Mesodermal cell (in vitro differentiated cells): ENCODE results near the gene CELF4.

Experiments
- H3K27ac ChIP-seq: 2 replicates; pipeline ENCODE4 v1.7.0; 2013; ENCODE audit warnings: mild to moderate bottlenecking, low read depth, low read length, moderate library complexity; ENCODE audit not compliant: severe bottlenecking
- H3K36me3 ChIP-seq: 2 replicates; pipeline ENCODE4 v1.7.1; 2013; ENCODE audit warnings: mild to moderate bottlenecking, low read length, moderate library complexity; ENCODE audit not compliant: control insufficient read depth, insufficient read depth
- H3K4me1 ChIP-seq: one replicate; pipeline ENCODE4 v1.7.1; 2013; ENCODE audit warnings: mild to moderate bottlenecking, low read length; ENCODE audit not compliant: insufficient read depth, control insufficient read depth, poor library complexity, severe bottlenecking
- H3K4me3 ChIP-seq: 2 replicates; pipeline ENCODE4 v1.7.0; 2013; ENCODE audit warnings: low read length, control low read depth, mild to moderate bottlenecking; ENCODE audit not compliant: insufficient read depth, poor library complexity, severe bottlenecking; ENCODE audit errors: extremely low read depth
- H3K9me3 ChIP-seq: 2 replicates; pipeline ENCODE4 v1.7.1; 2013; ENCODE audit warnings: mild to moderate bottlenecking, low read length, moderate library complexity; ENCODE audit not compliant: control insufficient read depth
- WGBS, 2 experiments: methylation state at CpG; one replicate each; pipeline ENCODE4 v1.1.5; 2013; ENCODE audit warnings: missing lambda C conversion rate in 2 of 2; ENCODE audit not compliant: insufficient coverage in 2 of 2; 5-methylcytosine and 5-hydroxymethylcytosine counted together

Gene CELF4

GRCh38 chr18:37260367-37261093 is 305.1 kb downstream of the CELF4 start:
- Histone ChIP-seq H3K4me1 (no peaks in the 10 kb centered on the region), H3K4me3 (no peak overlapping the region), H3K27ac (no peak overlapping the region), H3K9me3 (no peaks in the 10 kb centered on the region), H3K36me3 (no peaks in the 10 kb centered on the region)
- WGBS, 2 experiments: 86 to 91% methylated on average over 9 to 10 of the region's 10 CpGs

DNA sequence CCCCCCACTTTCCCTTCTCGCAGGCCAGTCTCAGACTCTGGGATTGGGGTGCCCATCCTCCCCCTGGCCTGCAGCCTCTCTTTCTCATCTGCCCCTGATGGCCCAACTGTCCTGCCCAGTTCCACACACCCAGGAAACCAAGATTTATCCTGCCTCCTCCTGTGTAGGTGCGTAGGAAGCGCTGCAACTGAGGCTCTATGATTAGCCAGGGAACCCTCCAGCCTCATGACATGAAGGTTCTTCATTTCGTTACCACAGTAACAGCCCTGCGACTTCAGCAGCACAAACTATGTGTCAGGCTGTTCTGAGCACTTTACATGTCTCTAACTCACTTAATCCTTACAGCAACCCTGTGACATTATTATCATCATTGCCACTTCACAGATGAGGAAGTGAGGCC is 305.9 kb downstream of the CELF4 start:
- no peak overlapping the region for H3K27ac ChIP-seq
- H3K9me3 ChIP-seq: no peaks in the 10 kb centered on the region
- H3K4me3 ChIP-seq: no peak overlapping the region
- H3K36me3 ChIP-seq: no peaks in the 10 kb centered on the region
- WGBS, 2 experiments: 81 to 88% methylated on average over 5 of the region's 5 CpGs
- H3K4me1 ChIP-seq: no peaks in the 10 kb centered on the region

DNA sequence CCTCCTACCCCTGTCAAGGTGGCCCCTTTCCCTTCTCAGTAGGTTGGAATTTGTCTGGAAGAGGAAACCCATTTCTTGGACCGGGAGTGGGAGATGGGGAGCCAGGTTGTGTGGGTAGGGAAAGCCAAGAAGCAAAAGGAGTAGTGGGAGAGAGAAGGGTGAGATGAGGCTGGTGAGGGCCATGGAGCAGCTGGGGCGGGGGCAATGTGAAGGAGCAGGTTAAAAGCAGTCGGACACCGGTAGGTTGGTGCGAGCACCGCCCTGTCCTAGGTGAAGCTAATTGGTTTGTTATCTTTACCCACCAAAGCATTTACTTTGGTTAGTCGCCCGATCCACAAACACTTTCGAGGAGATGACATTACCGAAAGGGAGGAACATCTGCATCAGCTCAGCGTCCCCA is 306.8 kb downstream of the CELF4 start:
- Histone ChIP-seq H3K36me3 (no peaks in the 10 kb centered on the region), H3K27ac (no peak overlapping the region), H3K9me3 (no peaks in the 10 kb centered on the region), H3K4me3 (no peak overlapping the region), H3K4me1 (no peaks in the 10 kb centered on the region)
- 83 to 90% methylated on average over 2 to 3 of the region's 11 CpGs for WGBS, 2 experiments

DNA sequence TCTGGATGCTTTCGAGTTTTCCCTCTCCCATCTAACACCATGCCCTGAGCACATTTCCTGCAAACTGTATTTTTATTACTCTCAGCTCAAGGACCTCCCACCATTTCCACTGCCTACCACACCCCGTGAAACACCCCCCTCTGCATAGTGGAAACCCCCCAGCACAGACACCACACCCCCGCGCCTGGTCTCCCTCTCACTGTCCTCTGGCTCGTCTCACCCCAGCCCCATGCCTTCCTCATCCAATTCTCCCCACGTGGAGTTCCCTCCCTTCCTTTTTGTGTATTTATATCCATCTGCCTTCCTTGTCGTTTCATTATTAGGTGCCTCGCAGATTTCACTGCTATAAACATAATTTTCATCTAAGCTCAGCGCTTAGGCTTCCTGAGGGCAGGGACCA is 307.5 kb downstream of the CELF4 start:
- Histone ChIP-seq H3K27ac (no peak overlapping the region), H3K36me3 (no peaks in the 10 kb centered on the region), H3K4me1 (no peaks in the 10 kb centered on the region), H3K9me3 (no peaks in the 10 kb centered on the region), H3K4me3 (no peak overlapping the region)
- WGBS, 2 experiments: 71 to 86% methylated on average over 6 to 7 of the region's 9 CpGs

- Histone ChIP-seq H3K27ac (no peak overlapping the region), H3K4me3 (no peak overlapping the region), H3K36me3 (no peaks in the 10 kb centered on the region), H3K9me3 (no peaks in the 10 kb centered on the region), H3K4me1 (no peaks in the 10 kb centered on the region)
- WGBS, 2 experiments: 89 to 92% methylated on average over 8 to 10 of the region's 12 CpGs
Observed at GRCh38 chr18:37254973-37255372, 310.6 kb downstream of the CELF4 start.

DNA sequence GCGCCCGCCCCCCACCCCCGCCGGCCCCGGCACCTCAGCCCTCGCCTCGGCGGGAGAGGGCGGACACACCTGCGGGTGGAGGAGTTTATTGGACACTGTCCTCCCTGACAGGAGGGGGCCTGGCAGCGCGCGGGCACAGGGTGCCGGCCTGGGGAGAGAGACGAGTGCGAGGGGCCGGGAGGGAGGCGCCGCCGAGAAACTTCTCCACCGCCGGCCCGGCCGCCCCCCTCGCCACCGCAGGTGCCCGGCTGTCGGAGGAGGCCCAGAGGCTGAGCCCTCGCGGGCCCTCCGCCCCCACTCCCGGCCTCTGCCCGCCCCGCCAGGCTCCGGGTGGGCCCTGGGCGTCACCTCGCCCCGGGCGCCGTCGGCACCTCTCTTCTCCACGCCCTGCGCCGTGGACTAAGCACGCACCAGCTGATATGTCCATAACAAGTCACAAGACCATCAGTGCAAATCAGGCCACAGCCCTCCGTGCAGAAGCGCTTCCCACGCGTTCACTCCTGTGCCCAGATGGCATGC is 311.3 kb downstream of the CELF4 start:
- Histone ChIP-seq H3K4me1 (no peaks in the 10 kb centered on the region), H3K4me3 (peak overlapping the region; percentile 39), H3K9me3 (no peaks in the 10 kb centered on the region), H3K36me3 (no peaks in the 10 kb centered on the region), H3K27ac (no peak overlapping the region)
- 7 to 8% methylated on average over 40 to 41 of the region's 49 CpGs for WGBS, 2 experiments

- no peaks in the 10 kb centered on the region for H3K9me3 ChIP-seq
- no peaks in the 10 kb centered on the region for H3K36me3 ChIP-seq
- no peak overlapping the region for H3K27ac ChIP-seq
- 4 to 5% methylated on average over 45 to 57 of the region's 83 CpGs for WGBS, 2 experiments
- H3K4me3 ChIP-seq: peak overlapping the region; percentile 41
- no peaks in the 10 kb centered on the region for H3K4me1 ChIP-seq
Observed at GRCh38 chr18:37253394-37254235, 312.0 kb downstream of the CELF4 start.

GRCh38 chr18:37252854-37253393 is 312.7 kb downstream of the CELF4 start:
- no peaks in the 10 kb centered on the region for H3K9me3 ChIP-seq
- H3K4me3 ChIP-seq: peak overlapping the region; percentile 41
- no peaks in the 10 kb centered on the region for H3K4me1 ChIP-seq
- H3K36me3 ChIP-seq: no peaks in the 10 kb centered on the region
- H3K27ac ChIP-seq: no peak overlapping the region
- 58 to 62% methylated on average over 9 to 11 of the region's 12 CpGs for WGBS, 2 experiments

GRCh38 chr18:37252342-37252741 is 313.3 kb downstream of the CELF4 start:
- Histone ChIP-seq H3K36me3 (no peaks in the 10 kb centered on the region), H3K4me3 (no peak overlapping the region), H3K27ac (no peak overlapping the region), H3K9me3 (no peaks in the 10 kb centered on the region), H3K4me1 (no peaks in the 10 kb centered on the region)
- WGBS, 2 experiments: 89 to 97% methylated on average over 3 of the region's 3 CpGs

- H3K4me3 ChIP-seq: no peak overlapping the region
- H3K27ac ChIP-seq: no peak overlapping the region
- H3K36me3 ChIP-seq: no peaks in the 10 kb centered on the region
- no peaks in the 10 kb centered on the region for H3K4me1 ChIP-seq
- 67 to 76% methylated on average over 2 to 3 of the region's 3 CpGs for WGBS, 2 experiments
- H3K9me3 ChIP-seq: no peaks in the 10 kb centered on the region
Observed at GRCh38 chr18:37251679-37252078, 313.9 kb downstream of the CELF4 start.
